ENCODE measurements around the gene MIPOL1. TPM values are rescaled to one million over a fixed set of nuclear protein-coding genes. Genes with fewer than 3 reads are reported as not detected.
"Not testable (repeated sequence)": the region's sequence is repeated elsewhere in the genome, so short reads cannot be mapped to it uniquely, and the experiment has no call there.

The MIPOL1 gene
- total and polyA plus RNA-seq, 7 experiments from 2014 or later, result 0.12 to 0.69 (median 0.27) TPM; not detected in 4

- ChIA-PET POLR2A (no interaction called here), CTCF (no interaction called here)
- Mint-ChIP-seq H3K27me3 (no peaks in the 10 kb centered on the region), H3K4me1 (no peaks in the 10 kb centered on the region), H3K9me3 (peaks cover 0 to 5% (median 3%) of the 10 kb centered on the region in 11 donors), H3K27ac (no peak overlapping the region), H3K4me3 (no peak overlapping the region), H3K36me3 (no peaks in the 10 kb centered on the region)
- intact Hi-C loops (cut with micrococcal nuclease), result no loop called here
- ATAC-seq, result no peak
- Histone ChIP-seq H3K4me1 (ENCODE audit: control insufficient read depth in 2 of 2, insufficient read depth in 2 of 2, low read length in 2 of 2) (no peaks in the 10 kb centered on the region), H3K9me3 (ENCODE audit: control insufficient read depth in 2 of 3, low read length in 3 of 3) (no peaks in the 10 kb centered on the region), H3K4me3 (ENCODE audit: low read length) (no peak overlapping the region), H3K36me3 (ENCODE audit: control insufficient read depth in 2 of 3, insufficient read depth in 3 of 3, low read length in 3 of 3) (no peaks in the 10 kb centered on the region), H3K27ac (ENCODE audit: low read depth, low read length) (no peak overlapping the region), H3K27me3 (ENCODE audit: control insufficient read depth in 2 of 2, insufficient read depth in 2 of 2, low read length in 2 of 2) (no peaks in the 10 kb centered on the region)
- no peak for DNase-seq
Observed at GRCh38 chr14:37285220-37285619, 87.5 kb downstream of the MIPOL1 start.

- ATAC-seq (no peak), DNase-seq (no peak)
- CTCF ChIA-PET, result no interaction called here
- Histone ChIP-seq H3K27me3 (ENCODE audit: control insufficient read depth in 2 of 2, insufficient read depth in 2 of 2, low read length in 2 of 2) (no peaks in the 10 kb centered on the region), H3K9me3 (ENCODE audit: control insufficient read depth in 2 of 3, low read length in 3 of 3) (no peaks in the 10 kb centered on the region), H3K4me1 (ENCODE audit: control insufficient read depth in 2 of 2, insufficient read depth in 2 of 2, low read length in 2 of 2) (no peaks in the 10 kb centered on the region), H3K27ac (ENCODE audit: low read depth, low read length) (no peak overlapping the region), H3K4me3 (ENCODE audit: low read length) (no peak overlapping the region), H3K36me3 (ENCODE audit: control insufficient read depth in 2 of 3, insufficient read depth in 3 of 3, low read length in 3 of 3) (no peaks in the 10 kb centered on the region)
- no peak overlapping the region for H3K27ac Mint-ChIP-seq
- no peak overlapping the region for H3K4me3 Mint-ChIP-seq
- no peaks in the 10 kb centered on the region for H3K4me1 Mint-ChIP-seq
- H3K36me3 Mint-ChIP-seq, result no peaks in the 10 kb centered on the region
- intact Hi-C loops (cut with micrococcal nuclease), result no loop called here
- POLR2A ChIA-PET, result no interaction called here
- H3K27me3 Mint-ChIP-seq, result no peaks in the 10 kb centered on the region
- H3K9me3 Mint-ChIP-seq, result peaks cover 3 to 10% (median 6%) of the 10 kb centered on the region in 11 donors
Observed at GRCh38 chr14:37289688-37290087, 92.0 kb downstream of the MIPOL1 start.

GRCh38 chr14:37295262-37295661 lies 97.5 kb downstream of the MIPOL1 start:
- H3K4me3 ChIP-seq (ENCODE audit: low read length); H3K27ac Mint-ChIP-seq; POLR2A ChIA-PET; ATAC-seq; H3K27me3 ChIP-seq (ENCODE audit: control insufficient read depth in 2 of 2, insufficient read depth in 2 of 2, low read length in 2 of 2); H3K4me1 ChIP-seq (ENCODE audit: control insufficient read depth in 2 of 2, insufficient read depth in 2 of 2, low read length in 2 of 2); H3K4me3 Mint-ChIP-seq; H3K36me3 ChIP-seq (ENCODE audit: control insufficient read depth in 2 of 3, insufficient read depth in 3 of 3, low read length in 3 of 3); DNase-seq; CTCF ChIA-PET; intact Hi-C loops (cut with micrococcal nuclease); H3K36me3 Mint-ChIP-seq; H3K27me3 Mint-ChIP-seq; H3K4me1 Mint-ChIP-seq; H3K27ac ChIP-seq (ENCODE audit: low read depth, low read length); H3K9me3 ChIP-seq (ENCODE audit: control insufficient read depth in 2 of 3, low read length in 3 of 3): not testable (repeated sequence)
- H3K9me3 Mint-ChIP-seq, result peaks cover 0 to 12% (median 9%) of the 10 kb centered on the region in 11 donors

- no peak overlapping the region for H3K27ac ChIP-seq (ENCODE audit: low read depth, low read length)
- peaks cover 0 to 11% (median 7%) of the 10 kb centered on the region in 11 donors for H3K9me3 Mint-ChIP-seq
- no peaks in the 10 kb centered on the region for H3K4me1 ChIP-seq (ENCODE audit: control insufficient read depth in 2 of 2, insufficient read depth in 2 of 2, low read length in 2 of 2)
- no peak overlapping the region for H3K27ac Mint-ChIP-seq
- no peaks in the 10 kb centered on the region for H3K36me3 ChIP-seq (ENCODE audit: control insufficient read depth in 2 of 3, insufficient read depth in 3 of 3, low read length in 3 of 3)
- H3K4me3 Mint-ChIP-seq, result no peak overlapping the region
- ATAC-seq, result no peak
- DNase-seq, result no peak
- H3K4me1 Mint-ChIP-seq, result no peaks in the 10 kb centered on the region
- intact Hi-C loops (cut with micrococcal nuclease), result no loop called here
- CTCF ChIA-PET, result no interaction called here
- H3K27me3 ChIP-seq (ENCODE audit: control insufficient read depth in 2 of 2, insufficient read depth in 2 of 2, low read length in 2 of 2), result no peaks in the 10 kb centered on the region
- no peaks in the 10 kb centered on the region for H3K27me3 Mint-ChIP-seq
- POLR2A ChIA-PET, result no interaction called here
- no peaks in the 10 kb centered on the region for H3K36me3 Mint-ChIP-seq
- H3K4me3 ChIP-seq (ENCODE audit: low read length), result no peak overlapping the region
- H3K9me3 ChIP-seq (ENCODE audit: control insufficient read depth in 2 of 3, low read length in 3 of 3), result no peaks in the 10 kb centered on the region
Observed at GRCh38 chr14:37311252-37311651, 113.5 kb downstream of the MIPOL1 start.

- Mint-ChIP-seq H3K4me3 (no peak overlapping the region), H3K9me3 (peaks cover 0 to 11% (median 3%) of the 10 kb centered on the region in 11 donors), H3K4me1 (no peaks in the 10 kb centered on the region), H3K36me3 (no peaks in the 10 kb centered on the region), H3K27me3 (no peaks in the 10 kb centered on the region), H3K27ac (no peak overlapping the region)
- no peak for ATAC-seq
- Histone ChIP-seq H3K27ac (ENCODE audit: low read depth, low read length) (no peak overlapping the region), H3K4me1 (ENCODE audit: control insufficient read depth in 2 of 2, insufficient read depth in 2 of 2, low read length in 2 of 2) (no peaks in the 10 kb centered on the region), H3K9me3 (ENCODE audit: control insufficient read depth in 2 of 3, low read length in 3 of 3) (no peaks in the 10 kb centered on the region), H3K27me3 (ENCODE audit: control insufficient read depth in 2 of 2, insufficient read depth in 2 of 2, low read length in 2 of 2) (no peaks in the 10 kb centered on the region), H3K36me3 (ENCODE audit: control insufficient read depth in 2 of 3, insufficient read depth in 3 of 3, low read length in 3 of 3) (no peaks in the 10 kb centered on the region), H3K4me3 (ENCODE audit: low read length) (no peak overlapping the region)
- ChIA-PET CTCF (no interaction called here), POLR2A (no interaction called here)
- intact Hi-C loops (cut with micrococcal nuclease), result no loop called here
- no peak for DNase-seq
Observed at GRCh38 chr14:37318938-37319337, 121.2 kb downstream of the MIPOL1 start.

GRCh38 chr14:37320106-37320505 lies 122.4 kb downstream of the MIPOL1 start:
- H3K36me3 ChIP-seq (ENCODE audit: control insufficient read depth in 2 of 3, insufficient read depth in 3 of 3, low read length in 3 of 3), result no peaks in the 10 kb centered on the region
- Mint-ChIP-seq H3K36me3 (no peaks in the 10 kb centered on the region), H3K27ac (no peak overlapping the region), H3K4me3 (no peak overlapping the region), H3K4me1 (no peaks in the 10 kb centered on the region), H3K9me3 (peaks cover 0 to 10% (median 3%) of the 10 kb centered on the region in 11 donors), H3K27me3 (no peaks in the 10 kb centered on the region)
- no peaks in the 10 kb centered on the region for H3K4me1 ChIP-seq (ENCODE audit: control insufficient read depth in 2 of 2, insufficient read depth in 2 of 2, low read length in 2 of 2)
- H3K27me3 ChIP-seq (ENCODE audit: control insufficient read depth in 2 of 2, insufficient read depth in 2 of 2, low read length in 2 of 2), result no peaks in the 10 kb centered on the region
- CTCF ChIA-PET, result no interaction called here
- POLR2A ChIA-PET, result no interaction called here
- no peak overlapping the region for H3K27ac ChIP-seq (ENCODE audit: low read depth, low read length)
- no peak for DNase-seq
- intact Hi-C loops (cut with micrococcal nuclease), result no loop called here
- H3K4me3 ChIP-seq (ENCODE audit: low read length), result no peak overlapping the region
- no peak for ATAC-seq
- H3K9me3 ChIP-seq (ENCODE audit: control insufficient read depth in 2 of 3, low read length in 3 of 3), result no peaks in the 10 kb centered on the region

- H3K27ac ChIP-seq (ENCODE audit: low read depth, low read length), result no peak overlapping the region
- H3K4me3 ChIP-seq (ENCODE audit: low read length), result no peak overlapping the region
- POLR2A ChIA-PET, result no interaction called here
- H3K4me3 Mint-ChIP-seq, result no peak overlapping the region
- ATAC-seq, result no peak
- no peak for DNase-seq
- H3K27me3 ChIP-seq (ENCODE audit: control insufficient read depth in 2 of 2, insufficient read depth in 2 of 2, low read length in 2 of 2), result no peaks in the 10 kb centered on the region
- H3K36me3 ChIP-seq (ENCODE audit: control insufficient read depth in 2 of 3, insufficient read depth in 3 of 3, low read length in 3 of 3), result no peaks in the 10 kb centered on the region
- no peaks in the 10 kb centered on the region for H3K4me1 Mint-ChIP-seq
- H3K27ac Mint-ChIP-seq, result no peak overlapping the region
- CTCF ChIA-PET, result no interaction called here
- peaks cover 0 to 7% (median 5%) of the 10 kb centered on the region in 11 donors for H3K9me3 Mint-ChIP-seq
- H3K36me3 Mint-ChIP-seq, result no peaks in the 10 kb centered on the region
- H3K27me3 Mint-ChIP-seq, result no peaks in the 10 kb centered on the region
- intact Hi-C loops (cut with micrococcal nuclease), result no loop called here
- no peaks in the 10 kb centered on the region for H3K9me3 ChIP-seq (ENCODE audit: control insufficient read depth in 2 of 3, low read length in 3 of 3)
- H3K4me1 ChIP-seq (ENCODE audit: control insufficient read depth in 2 of 2, insufficient read depth in 2 of 2, low read length in 2 of 2), result no peaks in the 10 kb centered on the region
Observed at GRCh38 chr14:37325332-37325731, 127.6 kb downstream of the MIPOL1 start.
